ENCODE measurements around the gene SEMA3B. TPM values are rescaled to one million over a fixed set of nuclear protein-coding genes. Genes with fewer than 3 reads are reported as not detected.
"Not testable (repeated sequence)": the region's sequence is repeated elsewhere in the genome, so short reads cannot be mapped to it uniquely, and the experiment has no call there.

SEMA3B gene
- total and polyA plus RNA-seq, 5 experiments from 2014 or later = 0.09 to 1.1 (median 1.0) TPM; not detected in 2

GRCh38 chr3:50239649-50240048 lies 29.3 kb upstream of the SEMA3B start:
- H3K9me3 Mint-ChIP-seq = no peaks in the 10 kb centered on the region
- ATAC-seq (no peak), DNase-seq (no peak)
- H3K36me3 Mint-ChIP-seq = peaks cover 0 to 21% (median 2%) of the 10 kb centered on the region in 3 donors
- H3K27ac Mint-ChIP-seq = peak overlapping the region; percentile 82 to 98 (median 94)
- no peaks in the 10 kb centered on the region for H3K27me3 Mint-ChIP-seq
- peaks cover 30 to 78% (median 71%) of the 10 kb centered on the region in 4 donors for H3K4me1 Mint-ChIP-seq
- H3K4me3 Mint-ChIP-seq = peak overlapping the region; percentile 68 to 99 (median 98)
- POLR2A ChIA-PET = interaction anchor here (0.5 to 5.6 kb wide), 2 partner anchors 8 to 19 kb away, joined by 3 to 72 read pairs; no protein-coding TSS in a partner anchor

- Mint-ChIP-seq H3K27me3 (no peaks in the 10 kb centered on the region), H3K9me3 (no peaks in the 10 kb centered on the region), H3K4me3 (peak overlapping the region; percentile 22 to 84 (median 74)), H3K4me1 (peaks cover 34 to 86% (median 76%) of the 10 kb centered on the region in 4 donors), H3K27ac (peak overlapping the region; percentile 84 to 96 (median 93)), H3K36me3 (peaks cover 0 to 22% (median 2%) of the 10 kb centered on the region in 3 donors)
- DNase-seq (no peak), ATAC-seq (no peak)
- POLR2A ChIA-PET = interaction anchor here (4.4 kb wide), 1 partner anchor 12 kb away, joined by 50 read pairs; no protein-coding TSS in a partner anchor
Observed at GRCh38 chr3:50241163-50241562, 27.8 kb upstream of the SEMA3B start.

- H3K9me3 Mint-ChIP-seq = no peaks in the 10 kb centered on the region
- H3K4me1 Mint-ChIP-seq = peaks cover 39 to 91% (median 83%) of the 10 kb centered on the region in 4 donors
- ATAC-seq (no peak), DNase-seq (no peak)
- no peaks in the 10 kb centered on the region for H3K27me3 Mint-ChIP-seq
- peak overlapping the region; percentile 8 to 84 (median 75) for H3K4me3 Mint-ChIP-seq
- peaks cover 0 to 22% (median 2%) of the 10 kb centered on the region in 3 donors for H3K36me3 Mint-ChIP-seq
- POLR2A ChIA-PET = interaction anchor here (1.2 to 4.4 kb wide), 2 partner anchors 9 to 12 kb away, joined by 3 to 50 read pairs; no protein-coding TSS in a partner anchor
- peak overlapping the region; percentile 85 to 96 (median 93) for H3K27ac Mint-ChIP-seq
Observed at GRCh38 chr3:50241713-50242380, 27.1 kb upstream of the SEMA3B start.

GRCh38 chr3:50242381-50242770 lies 26.6 kb upstream of the SEMA3B start:
- H3K27me3 Mint-ChIP-seq = no peaks in the 10 kb centered on the region
- H3K4me3 Mint-ChIP-seq = peak overlapping the region; percentile 57 to 80 (median 76)
- H3K36me3 Mint-ChIP-seq = peaks cover 0 to 26% (median 2%) of the 10 kb centered on the region in 3 donors
- peaks cover 39 to 91% (median 88%) of the 10 kb centered on the region in 4 donors for H3K4me1 Mint-ChIP-seq
- POLR2A ChIA-PET = interaction anchor here (1.2 to 4.4 kb wide), 3 partner anchors 9 to 94 kb away, joined by 3 to 50 read pairs (median 3); no protein-coding TSS in a partner anchor
- no peaks in the 10 kb centered on the region for H3K9me3 Mint-ChIP-seq
- DNase-seq (no peak), ATAC-seq (no peak)
- H3K27ac Mint-ChIP-seq = peak overlapping the region; percentile 92 to 96 (median 93)

- Mint-ChIP-seq H3K27ac (peak overlapping the region; percentile 92 to 96 (median 93)), H3K4me3 (peak overlapping the region; percentile 57 to 80 (median 76)), H3K27me3 (no peaks in the 10 kb centered on the region), H3K36me3 (peaks cover 0 to 26% (median 2%) of the 10 kb centered on the region in 3 donors), H3K4me1 (peaks cover 38 to 93% (median 89%) of the 10 kb centered on the region in 4 donors), H3K9me3 (no peaks in the 10 kb centered on the region)
- ATAC-seq (no peak), DNase-seq (peak in 2 of 10 donors; percentile 24 to 32)
- POLR2A ChIA-PET = interaction anchor here (0.7 to 4.4 kb wide), 7 partner anchors 9 to 99 kb away, joined by 3 to 50 read pairs (median 4); no protein-coding TSS in a partner anchor
Observed at GRCh38 chr3:50242851-50243542, 25.9 kb upstream of the SEMA3B start.

GRCh38 chr3:50243543-50243895 lies 25.4 kb upstream of the SEMA3B start:
- Mint-ChIP-seq H3K4me1 (peaks cover 39 to 95% (median 87%) of the 10 kb centered on the region in 4 donors), H3K4me3 (peak overlapping the region in 7 of 10 donors; percentile 14 to 54 (median 43)), H3K27ac (peak overlapping the region; percentile 56 to 96 (median 93)), H3K9me3 (no peaks in the 10 kb centered on the region), H3K36me3 (peaks cover 0 to 27% (median 2%) of the 10 kb centered on the region in 3 donors), H3K27me3 (no peaks in the 10 kb centered on the region)
- no peak for DNase-seq
- POLR2A ChIA-PET = interaction anchor here (0.7 to 4.4 kb wide), 7 partner anchors 8 to 99 kb away, joined by 3 to 50 read pairs (median 4); partner anchors contain the start of gene GNAI2
- ATAC-seq = no peak

GRCh38 chr3:50244813-50245212 lies 24.1 kb upstream of the SEMA3B start:
- peak overlapping the region; percentile 66 to 97 (median 95) for H3K27ac Mint-ChIP-seq
- peak overlapping the region in 9 of 10 donors; percentile 19 to 89 (median 68) for H3K4me3 Mint-ChIP-seq
- H3K9me3 Mint-ChIP-seq, H3K27me3 Mint-ChIP-seq, ATAC-seq, DNase-seq: not testable (repeated sequence)
- H3K36me3 Mint-ChIP-seq = peaks cover 0 to 28% (median 2%) of the 10 kb centered on the region in 3 donors
- POLR2A ChIA-PET = interaction anchor here (1.0 kb wide), 1 partner anchor 16 kb away, joined by 5 read pairs; no protein-coding TSS in a partner anchor
- peaks cover 34 to 90% (median 80%) of the 10 kb centered on the region in 4 donors for H3K4me1 Mint-ChIP-seq

GRCh38 chr3:50245251-50245745 lies 23.6 kb upstream of the SEMA3B start:
- H3K9me3 Mint-ChIP-seq = no peaks in the 10 kb centered on the region
- ATAC-seq = no peak
- DNase-seq = no peak
- H3K27ac Mint-ChIP-seq = peak overlapping the region; percentile 66 to 97 (median 95)
- peaks cover 0 to 27% (median 0%) of the 10 kb centered on the region in 3 donors for H3K36me3 Mint-ChIP-seq
- peak overlapping the region in 9 of 10 donors; percentile 22 to 89 (median 84) for H3K4me3 Mint-ChIP-seq
- H3K27me3 Mint-ChIP-seq = no peaks in the 10 kb centered on the region
- POLR2A ChIA-PET = no interaction called here
- peaks cover 33 to 90% (median 79%) of the 10 kb centered on the region in 4 donors for H3K4me1 Mint-ChIP-seq

GRCh38 chr3:50245831-50246516 lies 23.0 kb upstream of the SEMA3B start:
- Mint-ChIP-seq H3K9me3 (no peaks in the 10 kb centered on the region), H3K36me3 (peaks cover 0 to 32% (median 0%) of the 10 kb centered on the region in 3 donors), H3K27ac (peak overlapping the region; percentile 43 to 97 (median 95)), H3K4me3 (peak overlapping the region; percentile 72 to 89 (median 83)), H3K4me1 (peaks cover 34 to 90% (median 82%) of the 10 kb centered on the region in 4 donors), H3K27me3 (no peaks in the 10 kb centered on the region)
- DNase-seq = peak; percentile 92 to 99 (median 95)
- POLR2A ChIA-PET = interaction anchor here (0.6 to 4.0 kb wide), 13 partner anchors 9 to 54 kb away, joined by 3 to 72 read pairs (median 4); partner anchors contain the start of genes GNAI2, HYAL3, IFRD2 and NAA80
- ATAC-seq = peak; percentile 83 to 87

- DNase-seq (peak in 9 of 10 donors; percentile 56 to 88 (median 79)), ATAC-seq (peak; percentile 78 to 85)
- peak overlapping the region; percentile 72 to 89 (median 83) for H3K4me3 Mint-ChIP-seq
- POLR2A ChIA-PET = interaction anchor here (0.5 to 4.0 kb wide), 14 partner anchors 8 to 53 kb away, joined by 3 to 72 read pairs (median 4); partner anchors contain the start of genes GNAI2, HYAL3, IFRD2 and NAA80
- H3K4me1 Mint-ChIP-seq = peaks cover 34 to 89% (median 82%) of the 10 kb centered on the region in 4 donors
- peaks cover 0 to 34% (median 0%) of the 10 kb centered on the region in 3 donors for H3K36me3 Mint-ChIP-seq
- H3K9me3 Mint-ChIP-seq = no peaks in the 10 kb centered on the region
- no peaks in the 10 kb centered on the region for H3K27me3 Mint-ChIP-seq
- peak overlapping the region; percentile 90 to 97 (median 95) for H3K27ac Mint-ChIP-seq
Observed at GRCh38 chr3:50246517-50246954, 22.4 kb upstream of the SEMA3B start.

- peaks cover 0 to 37% (median 0%) of the 10 kb centered on the region in 3 donors for H3K36me3 Mint-ChIP-seq
- H3K4me3 Mint-ChIP-seq = peak overlapping the region in 3 of 10 donors; percentile 19 to 61 (median 60)
- ATAC-seq (no peak), DNase-seq (no peak)
- H3K4me1 Mint-ChIP-seq = peaks cover 27 to 76% (median 69%) of the 10 kb centered on the region in 4 donors
- POLR2A ChIA-PET = interaction anchor here (0.5 to 4.0 kb wide), 4 partner anchors 12 to 941 kb away, joined by 4 to 72 read pairs (median 6); partner anchors contain the start of gene GNAI2
- H3K27me3 Mint-ChIP-seq = no peaks in the 10 kb centered on the region
- H3K9me3 Mint-ChIP-seq = no peaks in the 10 kb centered on the region
- peak overlapping the region; percentile 63 to 96 (median 90) for H3K27ac Mint-ChIP-seq
Observed at GRCh38 chr3:50248387-50248786, 20.6 kb upstream of the SEMA3B start.
